CD4-positive, alpha-beta T cell treated with Interleukin-17A for 4 hours (primary cell): Measurements from ENCODE around the gene PIGW.
"Not testable (repeated sequence)": the region's sequence is repeated elsewhere in the genome, so short reads cannot be mapped to it uniquely, and the experiment has no call there.

ENCODE experiments used
- DNase-seq: peaks from one replicate; pipeline ENCODE4 v3.0.0-alpha.2; 2020; ENCODE audit warnings: mixed read lengths

PIGW gene

DNA sequence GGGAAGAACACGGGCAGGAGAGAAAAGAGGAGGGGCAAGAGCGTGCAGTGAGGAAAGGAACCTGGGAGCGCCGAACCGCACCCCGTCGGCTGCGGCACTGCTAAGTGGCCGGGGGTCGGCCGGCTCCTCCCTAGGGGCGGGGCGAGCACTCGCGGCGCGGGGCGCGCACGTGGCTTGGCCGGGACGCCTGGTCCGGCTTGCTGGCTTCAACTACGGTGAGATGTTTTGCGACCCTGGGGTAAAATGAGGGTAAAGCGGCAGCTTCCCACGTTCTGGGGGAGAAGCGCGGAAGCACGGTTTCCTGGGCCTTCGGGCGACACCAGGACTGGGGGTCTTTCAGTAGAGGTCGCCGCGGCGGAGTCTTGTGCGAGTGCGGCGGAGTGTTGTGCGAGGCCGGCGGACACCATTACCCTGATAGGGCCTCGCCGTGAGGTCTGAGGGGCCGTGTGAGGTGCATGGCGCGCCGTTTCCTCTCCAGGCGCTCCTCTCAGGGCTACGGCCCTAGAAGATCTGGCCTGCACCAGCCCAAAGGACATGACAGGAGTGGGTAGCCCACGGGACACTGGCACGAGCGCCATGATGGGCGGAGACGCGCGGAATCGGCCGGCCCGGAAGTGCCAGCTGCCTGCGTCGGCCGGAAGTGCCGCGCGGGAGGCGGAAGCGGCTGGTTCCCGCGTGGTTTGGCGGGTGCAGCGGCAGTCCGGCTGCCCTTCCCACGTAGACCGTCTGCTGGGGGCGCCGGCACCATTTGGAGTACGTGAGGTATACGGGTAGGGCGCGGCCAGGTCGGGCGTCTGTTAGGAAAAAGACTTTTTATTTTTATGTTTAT lies at the start of gene PIGW, which contains the start of gene MYO19:
PIGW (plus strand) TSS at position 148 of the 829 bp plus-strand sequence. CDS start 2,115 bp downstream, outside the sequence.
MYO19 (minus strand) TSS at position 29 of the 829 bp plus-strand sequence. CDS start 2,330 bp downstream, outside the sequence.
- peak; percentile 89 for DNase-seq

GRCh38 chr17:36485027-36485426 lies 49.8 kb upstream of the PIGW start:
- DNase-seq: no peak

DNA sequence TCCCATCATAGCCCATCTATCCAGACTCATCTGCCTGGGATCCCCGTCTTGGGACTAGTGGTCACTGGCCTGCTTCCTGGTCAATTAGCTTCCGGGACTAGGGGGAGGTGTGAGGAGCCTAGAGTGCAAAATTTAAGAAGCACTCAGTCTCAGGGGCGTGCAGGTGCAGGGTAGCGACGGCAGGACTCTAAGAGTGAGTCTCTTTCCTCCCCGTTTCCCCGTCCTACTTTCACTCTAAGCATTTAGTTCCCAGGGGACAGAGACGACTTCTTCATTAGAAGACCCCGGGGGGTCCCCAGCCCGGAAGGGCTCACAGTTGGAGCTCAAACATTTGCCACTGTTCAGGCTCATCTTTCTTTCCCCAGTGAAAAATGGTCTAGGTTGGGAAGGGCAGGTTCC lies 49.0 kb upstream of the PIGW start:
- no peak for DNase-seq

GRCh38 chr17:36486204-36487194 lies 48.3 kb upstream of the PIGW start, which contains the start of gene ZNHIT3:
Gene ZNHIT3, plus strand, starts transcription at chr17:36486681. Its CDS starts 19 bp downstream, at chr17:36486700.
- DNase-seq: peak; percentile 92

GRCh38 chr17:36493956-36494355 lies 40.8 kb upstream of the PIGW start:
- DNase-seq: no peak

DNA sequence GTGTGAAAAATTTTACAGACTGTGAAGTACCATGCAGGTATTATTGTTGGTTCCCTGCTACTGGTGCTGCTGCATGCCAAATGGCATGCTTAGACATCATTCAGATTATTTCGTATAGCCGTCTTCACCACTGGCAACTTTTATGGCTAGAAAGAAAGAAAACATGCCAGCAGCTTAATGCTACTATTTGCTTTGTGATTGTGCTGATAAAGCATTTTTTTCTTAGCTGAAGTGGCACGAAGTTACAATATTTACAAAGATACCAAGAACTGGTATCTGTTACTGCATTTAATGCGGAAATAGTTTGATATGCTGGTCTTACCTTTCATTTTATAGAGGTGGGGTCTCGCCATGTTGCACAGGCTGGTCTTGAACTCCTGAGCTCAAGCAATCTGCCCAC lies 40.1 kb upstream of the PIGW start:
- DNase-seq: no peak

GRCh38 chr17:36495076-36495578 lies 39.7 kb upstream of the PIGW start:
- no peak for DNase-seq

GRCh38 chr17:36496018-36496789 lies 38.6 kb upstream of the PIGW start:
- DNase-seq: no peak

GRCh38 chr17:36498155-36498554 lies 36.6 kb upstream of the PIGW start:
- DNase-seq: no peak

- no peak for DNase-seq
Measured at GRCh38 chr17:36498560-36499300, 36.1 kb upstream of the PIGW start.

DNA sequence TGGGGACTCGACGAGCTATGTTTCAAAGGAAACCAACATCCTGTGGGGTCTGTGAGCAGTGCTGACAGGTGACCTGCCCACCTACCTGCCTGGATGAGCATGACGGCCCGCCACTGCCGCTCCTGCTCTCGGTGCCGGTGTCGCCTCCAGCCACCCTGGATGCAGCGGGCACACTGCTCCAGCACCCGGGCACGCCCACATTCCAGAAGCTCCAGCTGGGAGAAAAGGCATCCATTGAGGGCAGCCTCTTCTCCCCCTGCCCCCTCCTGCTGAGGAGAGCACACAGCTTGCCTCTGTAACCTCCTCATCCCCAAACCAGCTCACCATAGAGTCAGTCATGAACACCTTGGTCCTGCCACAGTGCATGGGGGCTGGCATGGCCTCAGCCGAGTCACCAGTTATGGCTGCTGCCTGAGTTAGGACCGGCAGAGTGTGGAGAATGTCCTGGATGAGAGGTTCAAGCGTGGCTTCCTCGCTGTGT lies 34.0 kb upstream of the PIGW start:
- DNase-seq: no peak

GRCh38 chr17:36501351-36501750 lies 33.4 kb upstream of the PIGW start:
- DNase-seq: no peak

DNA sequence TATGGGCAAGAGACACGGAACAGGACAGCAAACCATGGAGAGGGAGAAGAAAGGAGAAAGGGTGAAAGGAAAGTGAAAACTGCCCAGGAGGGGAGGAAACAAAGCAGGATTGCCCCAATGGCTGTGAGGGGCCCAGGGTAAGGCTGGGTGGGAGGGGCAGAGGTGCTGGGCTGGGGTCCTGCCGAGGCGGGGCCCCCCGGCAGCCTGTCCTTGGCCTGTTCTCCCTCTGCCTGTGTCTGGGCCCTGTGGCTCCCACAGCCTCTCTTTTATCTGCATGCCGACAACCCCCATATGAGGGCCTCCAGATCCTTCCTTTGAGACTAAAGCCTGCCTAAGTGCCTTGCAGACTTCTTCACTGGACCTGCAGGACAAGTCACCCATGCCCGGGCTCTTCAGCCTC lies 32.8 kb upstream of the PIGW start:
- no peak for DNase-seq

GRCh38 chr17:36503456-36504155 lies 31.2 kb upstream of the PIGW start:
- no peak for DNase-seq

- no peak for DNase-seq
Measured at GRCh38 chr17:36504156-36504545, 30.6 kb upstream of the PIGW start.

- DNase-seq: no peak
Measured at GRCh38 chr17:36505171-36505570, 29.6 kb upstream of the PIGW start.

- no peak for DNase-seq
Measured at GRCh38 chr17:36506249-36506826, 28.4 kb upstream of the PIGW start.

DNA sequence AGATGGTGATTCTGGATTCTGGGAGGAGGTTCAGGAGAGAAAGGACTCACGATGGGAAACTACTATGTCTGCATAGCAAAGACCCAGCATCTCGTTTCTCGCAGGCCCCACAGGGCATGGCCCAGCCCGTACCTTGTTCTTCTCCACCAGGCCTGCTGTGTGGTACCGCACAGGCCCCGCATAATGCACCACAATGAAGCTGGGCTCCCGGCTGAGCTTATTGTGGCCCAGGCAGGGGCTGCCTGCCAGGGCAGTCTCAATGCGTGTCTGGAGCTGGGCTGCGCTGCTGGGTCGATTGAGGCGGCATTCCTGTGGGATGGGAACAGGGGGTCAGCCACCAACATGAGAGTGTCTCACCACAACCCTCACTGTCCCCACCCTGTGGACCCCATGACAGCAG lies 28.0 kb upstream of the PIGW start:
- no peak for DNase-seq

GRCh38 chr17:36507266-36507665 lies 27.5 kb upstream of the PIGW start:
- DNase-seq: no peak

DNA sequence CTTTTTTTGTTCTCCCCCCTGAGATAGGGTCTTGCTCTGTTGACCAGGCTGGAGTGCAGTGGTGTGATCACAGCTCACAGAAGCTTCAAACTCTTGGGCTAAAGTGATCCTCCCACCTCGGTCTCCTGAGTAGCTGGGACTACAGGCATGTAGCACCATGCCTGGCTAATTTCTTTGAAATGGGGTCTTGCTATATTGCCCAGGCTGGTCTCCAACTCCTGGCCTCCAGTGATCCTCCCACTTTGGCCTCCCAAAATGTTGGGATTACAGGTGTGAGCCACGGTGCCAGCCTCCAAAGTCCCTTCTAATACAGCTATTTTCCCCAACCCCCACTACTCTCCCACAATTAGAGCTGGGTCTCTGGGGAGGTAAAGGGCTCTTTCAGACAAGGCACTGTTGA lies 26.3 kb upstream of the PIGW start:
- DNase-seq: not testable (repeated sequence)
